ENCODE results near the gene ALG1.

DNA sequence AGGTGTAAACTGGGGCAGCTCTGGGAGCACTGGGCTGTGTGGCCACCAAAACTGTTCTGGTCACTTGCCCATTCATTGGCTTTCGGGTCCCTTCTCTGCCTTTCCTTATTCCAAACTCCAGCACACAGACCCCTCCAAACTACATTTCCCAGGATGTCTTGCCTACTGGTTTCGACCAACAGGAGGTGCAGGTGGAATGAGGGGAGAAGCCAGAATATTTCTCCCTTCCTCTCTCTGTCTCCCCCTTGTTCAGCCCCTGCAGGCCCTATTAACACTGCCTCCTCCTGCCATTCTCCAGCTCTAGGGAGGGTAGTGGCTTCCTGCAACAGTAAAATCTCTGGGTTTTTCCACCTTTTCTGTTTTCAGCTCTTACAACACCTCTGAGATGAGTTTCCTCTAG lies 24.7 kb upstream of the ALG1 start:
- TF ChIP-seq EZH2 (IDR thresholded peaks at IDR 0.05; ENCODE audit: borderline replicate concordance, insufficient read depth, low read length, poor library complexity, severe bottlenecking) (no peak), TAF1 (IDR thresholded peaks at IDR 0.05; ENCODE audit: low read depth) (no peak)

All from neural cell (in vitro differentiated cells).